Activated CD4-positive, alpha-beta T cell treated with anti-CD3 and anti-CD28 coated beads, Interleukin-2, amount 50 U/mL, for 16 hours (primary cell): ENCODE measurements around the gene ADPRHL1.

Source experiments
- DNase-seq: peaks from one replicate; pipeline ENCODE4 v3.0.0-alpha.2; 2020

The ADPRHL1 gene

GRCh38 chr13:113452942-113453901, at the start of gene ADPRHL1:
Gene ADPRHL1, minus strand, starts transcription at chr13:113453488. Its CDS starts 51 bp downstream, at chr13:113453437.
- no peak for DNase-seq

GRCh38 chr13:113502686-113503085, 49.4 kb upstream of the ADPRHL1 start:
- no peak for DNase-seq

DNA sequence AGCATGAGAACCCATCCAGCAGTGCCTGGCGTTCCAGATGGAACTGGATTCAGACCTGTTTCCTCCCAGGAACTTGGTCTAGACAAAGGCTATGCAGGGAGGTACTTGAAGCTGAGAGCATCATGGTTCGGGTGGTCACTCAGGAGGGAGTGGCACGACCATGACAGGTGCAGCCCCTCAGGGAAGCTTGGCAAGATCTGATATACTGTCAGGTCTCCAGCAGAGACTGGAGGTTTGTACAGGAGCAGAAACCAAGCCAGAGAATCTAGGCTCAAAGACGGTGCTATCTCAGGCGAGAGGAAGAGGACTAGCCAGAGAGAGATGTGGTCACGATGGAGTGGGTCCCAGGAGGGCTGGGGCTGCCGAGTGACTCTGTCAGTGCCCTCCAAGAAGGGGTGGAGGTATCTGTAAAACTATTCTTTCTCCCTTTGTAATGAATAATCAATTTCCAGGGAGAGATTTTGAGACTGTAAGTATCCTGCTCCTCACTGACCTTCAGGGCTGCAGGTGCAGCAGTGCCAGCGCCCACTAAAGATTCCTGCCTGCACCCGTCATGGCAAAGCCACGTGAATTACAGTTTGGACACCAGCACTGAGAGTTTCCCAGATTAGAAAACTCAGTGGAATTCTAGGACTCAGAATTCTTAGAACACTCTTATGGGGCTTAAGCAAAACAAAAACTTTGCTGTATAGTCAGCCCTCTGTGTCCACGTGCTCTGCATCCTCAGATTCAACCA, 47.4 kb upstream of the ADPRHL1 start:
- no peak for DNase-seq

GRCh38 chr13:113499936-113500335, 46.6 kb upstream of the ADPRHL1 start:
- no peak for DNase-seq

- DNase-seq, result no peak
These were observed 45.6 kb upstream of the ADPRHL1 start for GRCh38 chr13:113498905-113499304.

- no peak for DNase-seq
These were observed 43.9 kb upstream of the ADPRHL1 start for GRCh38 chr13:113497217-113497616.

GRCh38 chr13:113495494-113496210, 42.4 kb upstream of the ADPRHL1 start:
- DNase-seq, result no peak

- DNase-seq, result peak; percentile 74
These were observed 40.1 kb upstream of the ADPRHL1 start for GRCh38 chr13:113493315-113493951.

- no peak for DNase-seq
These were observed 38.7 kb upstream of the ADPRHL1 start for GRCh38 chr13:113491982-113492381.

DNA sequence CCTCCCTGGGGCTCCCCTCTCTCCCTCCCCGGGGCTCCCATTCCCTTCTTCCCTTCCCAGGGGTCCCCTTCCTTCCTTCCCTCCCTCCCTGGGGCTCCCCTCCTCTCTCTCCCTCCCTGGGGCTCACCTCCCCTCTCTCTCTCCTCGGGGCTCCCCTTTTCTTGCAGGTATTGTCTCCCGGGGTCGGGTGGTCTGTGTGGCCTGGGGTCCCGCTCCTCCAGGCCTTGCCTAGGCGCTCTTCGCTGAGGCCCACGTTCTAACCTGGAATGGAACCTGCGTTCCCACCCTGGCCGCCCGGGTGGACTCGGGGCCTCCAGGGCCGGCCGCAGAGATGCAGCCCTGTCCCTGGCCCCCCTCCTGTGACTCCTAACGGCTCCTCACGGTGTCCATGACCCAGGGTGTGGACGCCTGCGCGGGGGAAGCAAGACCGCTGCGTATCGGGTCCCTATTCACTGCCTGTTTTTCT, 38.2 kb upstream of the ADPRHL1 start:
- no peak for DNase-seq

DNA sequence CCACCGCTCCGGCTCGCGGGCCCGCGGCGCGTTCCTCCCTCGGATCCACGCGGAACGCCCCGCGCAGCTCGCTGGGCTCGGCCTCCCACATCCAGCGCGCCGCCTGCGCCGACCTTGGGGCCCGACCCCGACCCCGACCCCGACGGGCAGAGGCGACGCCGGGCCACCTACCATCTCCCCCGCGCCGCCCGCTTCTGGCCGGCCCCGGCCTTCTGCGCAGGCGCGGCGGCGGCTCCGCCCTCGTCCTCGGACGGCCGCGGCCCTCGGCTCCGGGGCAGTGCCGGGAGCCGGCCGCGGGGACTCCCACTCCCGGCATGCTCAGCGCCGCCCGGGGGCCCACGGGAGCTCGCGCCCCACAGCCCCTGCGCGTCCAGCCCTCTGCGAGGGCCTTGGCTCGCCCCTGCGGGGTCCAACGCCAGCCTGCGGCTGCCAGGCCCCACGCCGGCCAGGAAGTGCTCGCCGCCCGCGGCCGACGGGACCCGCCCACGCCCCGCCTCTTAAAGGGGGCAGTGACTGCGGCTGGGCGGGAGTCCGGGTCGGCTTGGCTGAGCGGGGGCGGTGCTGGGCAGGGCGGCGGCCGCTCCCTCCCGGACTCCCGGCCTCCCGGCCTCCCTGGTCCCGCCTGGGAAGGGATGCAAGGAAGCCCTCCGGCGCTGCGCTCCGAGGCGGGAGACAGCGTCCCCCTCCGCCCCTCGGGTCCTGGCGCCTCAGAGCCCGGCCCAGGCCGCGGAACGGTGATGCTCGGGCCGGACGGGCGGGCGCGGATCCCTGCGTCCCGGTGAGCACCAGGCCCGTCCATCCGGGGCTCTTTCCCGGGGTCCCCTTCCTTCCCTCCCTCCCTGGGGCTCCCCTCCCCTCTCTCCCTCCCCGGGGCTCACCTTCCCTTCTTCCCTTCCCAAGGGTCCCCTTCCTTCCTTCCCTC, 37.5 kb upstream of the ADPRHL1 start, which contains the start of gene DCUN1D2:
Gene DCUN1D2 (minus strand): TSS at position 216 of the 922 bp plus-strand sequence. CDS start 42 bp downstream, at position 174.
- DNase-seq, result peak; percentile 87

DNA sequence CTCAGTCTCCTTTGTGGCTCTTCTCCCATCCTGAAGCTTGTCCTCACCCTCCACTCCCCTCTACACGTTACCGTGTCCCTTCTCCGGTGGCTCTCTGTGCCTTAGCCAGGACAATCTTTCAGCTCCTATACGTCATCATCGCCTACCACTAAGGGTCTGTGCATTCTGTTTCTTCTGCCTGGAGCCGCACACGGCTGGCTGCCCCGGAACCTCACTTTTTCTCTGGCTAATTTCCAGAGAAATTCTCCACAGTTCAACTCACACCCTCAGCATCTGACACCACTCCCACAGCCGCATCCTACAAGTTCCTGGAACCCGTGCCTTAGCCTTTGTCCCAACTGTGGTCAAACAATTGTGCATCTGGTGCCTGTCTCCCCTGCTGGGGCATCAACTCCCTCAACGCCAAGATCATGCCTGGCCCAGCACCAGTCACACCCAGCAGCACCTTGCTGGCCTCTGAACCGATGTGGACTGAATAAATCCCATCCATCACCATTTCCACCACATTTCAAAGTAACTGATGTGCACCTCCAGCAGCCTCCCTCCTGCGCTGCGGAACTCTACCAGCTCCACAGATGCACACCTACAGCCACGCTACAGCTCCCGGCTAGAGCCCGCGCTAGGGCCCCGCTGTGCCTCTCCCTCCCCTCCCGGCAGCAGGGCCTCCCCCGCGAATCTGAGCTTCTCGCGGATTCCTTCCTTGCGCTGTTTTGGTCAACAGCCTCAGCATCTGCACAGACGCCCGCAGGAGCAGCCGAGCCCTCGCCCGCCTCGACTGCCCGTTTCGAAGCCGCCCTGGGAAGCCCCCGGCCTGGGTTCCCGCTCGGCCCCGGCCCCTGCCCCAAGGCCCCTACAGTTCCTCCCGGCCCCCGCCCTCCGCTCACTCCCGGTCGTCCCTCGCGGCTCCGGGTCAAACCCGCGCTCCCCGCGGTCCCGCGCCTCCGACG, 36.5 kb upstream of the ADPRHL1 start:
- peak; percentile 43 for DNase-seq

- no peak for DNase-seq
These were observed 35.9 kb upstream of the ADPRHL1 start for GRCh38 chr13:113489171-113489548.

- DNase-seq, result no peak
These were observed 35.0 kb upstream of the ADPRHL1 start for GRCh38 chr13:113488283-113488682.

- DNase-seq, result no peak
These were observed 33.4 kb upstream of the ADPRHL1 start for GRCh38 chr13:113486698-113487097.

DNA sequence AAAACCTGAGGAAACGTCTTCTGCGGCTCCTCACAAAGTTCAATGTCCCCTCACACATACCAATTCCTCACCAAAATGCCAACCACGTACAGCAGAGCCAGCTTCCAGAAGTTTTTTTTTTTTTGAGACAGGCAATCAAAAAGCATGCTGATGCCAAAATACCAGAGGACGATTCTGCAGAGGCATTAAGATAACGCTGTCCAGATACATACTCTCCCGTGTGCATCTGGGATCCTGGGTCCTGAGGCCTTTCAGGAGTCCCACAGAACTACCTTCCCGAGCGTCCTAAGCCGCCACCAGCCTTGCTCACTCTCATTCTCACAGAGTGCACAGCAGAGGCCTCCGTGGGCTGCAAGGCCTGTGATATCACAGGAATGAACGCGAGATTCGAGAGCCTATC, 32.3 kb upstream of the ADPRHL1 start:
- no peak for DNase-seq

DNA sequence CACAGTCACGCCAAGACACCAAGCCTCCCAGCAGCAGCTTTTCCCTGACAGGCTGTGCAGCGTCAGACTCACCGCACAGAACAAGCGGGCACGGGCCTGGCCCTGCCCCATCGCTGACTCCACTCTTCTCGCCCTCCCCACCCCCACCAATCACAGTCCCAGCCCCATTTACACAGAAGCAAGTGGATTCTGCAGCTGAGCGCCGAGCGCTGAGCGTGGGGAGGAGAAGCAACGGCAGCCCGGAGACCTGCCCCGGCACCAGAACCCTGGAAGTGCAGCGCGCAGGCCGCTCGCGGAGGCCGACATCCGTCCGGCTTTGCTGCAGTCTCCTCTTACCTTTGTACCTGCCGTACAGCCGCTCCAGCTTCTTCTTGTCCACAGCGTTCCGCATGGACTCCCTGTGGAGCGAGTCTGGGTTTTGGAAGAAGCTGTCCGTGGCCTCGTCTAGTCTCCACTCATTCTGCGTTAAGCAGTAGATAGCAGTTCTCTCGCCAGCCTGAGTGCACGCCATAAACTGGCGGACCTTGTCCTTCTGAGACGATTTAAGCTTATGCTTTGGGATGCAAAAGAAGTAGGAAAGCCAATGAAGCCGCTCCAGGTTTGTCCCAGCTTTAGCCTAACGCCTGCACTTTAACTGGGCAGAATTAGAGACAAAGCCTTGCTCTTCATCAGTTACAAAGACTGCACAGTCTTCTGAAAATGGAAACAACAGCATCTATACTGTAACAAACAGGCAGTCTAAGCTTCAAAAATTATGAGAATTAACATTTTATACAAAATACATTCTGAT, 30.4 kb upstream of the ADPRHL1 start:
- no peak for DNase-seq

GRCh38 chr13:113483081-113483480, 29.8 kb upstream of the ADPRHL1 start:
- no peak for DNase-seq

- no peak for DNase-seq
These were observed 25.9 kb upstream of the ADPRHL1 start for GRCh38 chr13:113479179-113479578.
